MG63 (cell line): ENCODE data around the gene NRAP. TPM values are rescaled to one million over a fixed set of nuclear protein-coding genes. Genes with fewer than 3 reads are reported as not detected.

Source experiments
- DNase-seq: peaks from one replicate; pipeline ENCODE4 v3.0.0-alpha.2; 2020
- H3K27me3 ChIP-seq: fragments of 250-450 bp; sonication (Bioruptor Pico); 2 replicates; pipeline ENCODE4 v1.5.1; 2020; ENCODE audit warnings: mild to moderate bottlenecking, moderate library complexity
- H3K36me3 ChIP-seq: fragments of 250-450 bp; sonication (Bioruptor Pico); 2 replicates; pipeline ENCODE4 v1.5.1; 2020; ENCODE audit warnings: mild to moderate bottlenecking, moderate library complexity
- H3K4me3 ChIP-seq: fragments of 250-450 bp; sonication (Bioruptor Pico); 2 replicates; pipeline ENCODE4 v1.5.1; 2020; ENCODE audit warnings: mild to moderate bottlenecking, moderate library complexity
- H3K9me3 ChIP-seq: fragments of 250-450 bp; sonication (Bioruptor Pico); 2 replicates; pipeline ENCODE4 v1.5.1; 2020; ENCODE audit warnings: mild to moderate bottlenecking, moderate library complexity
- total RNA-seq: library from RNA; depleted of rRNA; stranded (reverse); fragments of >200 nt; shearing (Covaris generic); gene quantifications from 2 replicates; pipeline ENCODE4 v1.2.3, GENCODE V29; 2014; ENCODE audit warnings: low replicate concordance

NRAP gene
- total RNA-seq, 1 experiment from 2014 or later = not detected

DNA sequence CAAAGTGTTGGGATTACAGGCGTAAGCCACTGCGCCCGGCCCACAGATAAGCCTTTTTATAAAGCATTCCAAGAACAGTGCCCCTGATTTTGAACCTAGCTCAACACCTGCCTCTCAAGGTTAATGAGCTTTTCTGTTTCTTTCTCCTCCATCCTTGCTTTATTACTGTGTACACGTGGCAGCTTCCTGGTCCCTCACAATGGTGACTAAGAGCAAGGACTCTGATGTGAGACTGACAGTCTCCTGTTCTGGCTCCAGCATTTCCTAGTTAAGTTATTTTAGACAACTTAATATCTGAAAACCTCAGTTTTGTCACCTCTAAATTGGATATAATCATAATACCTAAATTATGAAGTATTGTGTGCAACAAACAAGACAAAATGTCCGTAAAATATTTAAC is 101.1 kb downstream of the NRAP start:
- H3K4me3 ChIP-seq = no peak overlapping the region
- no peaks in the 10 kb centered on the region for H3K27me3 ChIP-seq
- DNase-seq = no peak
- H3K9me3 ChIP-seq = no peaks in the 10 kb centered on the region
- H3K36me3 ChIP-seq = no peaks in the 10 kb centered on the region

DNA sequence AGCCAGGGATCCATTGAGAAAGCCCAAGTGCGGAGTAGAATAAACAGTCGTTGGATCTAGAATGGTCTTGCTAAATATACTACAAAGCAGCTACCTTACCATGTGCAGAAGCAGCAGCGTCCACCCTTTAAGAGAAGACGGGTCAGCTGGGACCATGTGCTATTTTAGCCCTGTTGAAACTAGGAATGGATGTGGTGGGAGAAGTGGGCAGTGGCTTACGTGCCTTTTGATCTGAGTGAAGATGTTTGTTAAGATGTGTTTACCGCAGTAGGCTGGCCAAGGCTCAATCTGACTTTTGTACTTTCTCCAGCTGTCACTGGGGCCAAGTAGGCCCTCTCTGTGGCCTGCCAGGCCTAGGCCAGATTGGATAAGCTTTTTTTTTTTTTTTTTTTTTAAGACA is 101.8 kb downstream of the NRAP start:
- no peaks in the 10 kb centered on the region for H3K36me3 ChIP-seq

DNA sequence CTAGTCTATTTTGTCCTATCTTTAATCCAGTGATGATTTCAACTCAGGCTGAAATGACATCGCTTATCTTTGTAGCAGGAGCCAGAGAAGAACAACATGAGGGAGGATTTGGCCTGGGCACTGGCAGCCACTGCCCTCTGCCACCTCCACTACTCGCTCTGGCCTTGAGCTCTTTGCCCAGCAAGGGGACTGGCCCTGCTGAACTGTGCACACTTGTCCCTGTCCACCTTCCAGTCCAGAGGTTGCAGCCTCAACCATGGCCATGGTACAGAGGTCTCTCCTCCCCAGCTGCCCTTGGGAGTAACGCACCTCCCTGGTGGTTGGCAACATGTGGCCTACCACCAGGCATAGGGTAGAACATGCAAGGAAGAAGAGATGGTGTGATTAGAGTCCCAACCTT is 102.6 kb downstream of the NRAP start:
- Histone ChIP-seq H3K36me3 (no peaks in the 10 kb centered on the region), H3K4me3 (no peak overlapping the region), H3K9me3 (no peaks in the 10 kb centered on the region), H3K27me3 (no peaks in the 10 kb centered on the region)
- no peak for DNase-seq

More for the DNA sequence above, 101.8 kb downstream of the NRAP start:
- H3K9me3 ChIP-seq = no peaks in the 10 kb centered on the region
- no peaks in the 10 kb centered on the region for H3K27me3 ChIP-seq
- DNase-seq = no peak
- H3K4me3 ChIP-seq = no peak overlapping the region

DNA sequence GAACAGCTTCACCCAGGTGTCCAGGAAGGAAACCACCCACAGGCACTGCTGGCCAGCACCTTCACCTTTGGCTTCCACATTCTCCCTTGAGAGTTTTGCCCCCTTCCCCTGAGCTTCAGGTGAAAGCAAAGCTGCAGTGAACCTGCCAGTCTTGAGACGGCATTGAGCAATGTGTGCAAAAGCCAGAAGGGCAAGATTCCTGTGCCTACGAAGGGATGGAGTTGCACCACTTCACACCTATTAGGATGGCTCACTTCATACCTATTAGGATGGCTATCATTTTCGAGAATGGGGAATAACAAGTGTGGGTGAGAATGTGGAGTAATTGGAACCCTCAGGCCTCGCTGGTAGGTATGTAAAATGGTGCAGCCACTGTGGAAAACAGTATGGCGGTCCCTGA is 103.8 kb downstream of the NRAP start:
- H3K9me3 ChIP-seq = no peaks in the 10 kb centered on the region
- no peaks in the 10 kb centered on the region for H3K27me3 ChIP-seq
- no peak overlapping the region for H3K4me3 ChIP-seq
- DNase-seq = no peak
- no peaks in the 10 kb centered on the region for H3K36me3 ChIP-seq

DNA sequence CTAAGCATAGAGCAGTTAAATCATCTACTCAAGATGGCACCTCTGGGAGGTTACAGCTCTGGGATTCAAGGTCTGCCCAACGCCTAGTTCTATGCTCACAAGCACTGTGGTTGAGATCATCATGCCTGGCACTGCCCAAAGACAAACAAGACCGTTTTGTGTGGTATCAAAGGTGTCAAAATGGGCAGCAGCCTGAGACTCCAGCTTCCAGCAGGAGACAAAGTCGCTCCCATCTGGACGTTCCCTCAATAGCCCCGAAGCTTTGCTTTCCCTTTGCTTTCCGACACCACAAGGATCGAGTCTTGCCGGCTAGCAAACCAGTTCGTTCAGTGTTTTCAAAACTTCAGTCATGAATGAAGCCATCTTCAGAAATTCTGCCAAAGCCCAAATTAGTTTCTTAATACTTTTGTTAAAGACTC is 105.9 kb downstream of the NRAP start:
- Histone ChIP-seq H3K4me3 (no peak overlapping the region), H3K27me3 (no peaks in the 10 kb centered on the region), H3K9me3 (no peaks in the 10 kb centered on the region), H3K36me3 (no peaks in the 10 kb centered on the region)
- no peak for DNase-seq

DNA sequence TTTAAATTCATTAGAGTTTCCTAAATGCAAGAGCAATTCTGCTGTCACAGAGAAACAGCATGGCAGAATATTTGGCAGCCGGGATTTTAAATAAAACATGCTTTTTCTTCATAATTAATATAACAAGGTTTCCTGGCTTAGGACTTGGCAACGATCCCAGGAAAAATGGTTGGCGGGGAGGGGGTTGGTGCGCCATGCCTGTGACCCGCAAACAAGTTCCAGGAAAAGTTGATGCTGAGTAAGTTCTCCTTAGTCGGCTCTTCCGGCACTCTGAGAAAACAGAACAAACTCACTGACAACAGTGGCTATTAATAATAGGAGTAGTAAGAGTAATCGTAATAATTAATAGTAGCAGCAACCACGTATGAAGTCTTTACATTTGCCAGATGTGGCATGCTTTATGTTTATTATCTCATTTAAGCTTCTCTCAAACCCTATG is 106.4 kb downstream of the NRAP start:
- H3K27me3 ChIP-seq = no peaks in the 10 kb centered on the region
- no peaks in the 10 kb centered on the region for H3K36me3 ChIP-seq
- H3K9me3 ChIP-seq = no peaks in the 10 kb centered on the region
- DNase-seq = no peak
- no peak overlapping the region for H3K4me3 ChIP-seq

DNA sequence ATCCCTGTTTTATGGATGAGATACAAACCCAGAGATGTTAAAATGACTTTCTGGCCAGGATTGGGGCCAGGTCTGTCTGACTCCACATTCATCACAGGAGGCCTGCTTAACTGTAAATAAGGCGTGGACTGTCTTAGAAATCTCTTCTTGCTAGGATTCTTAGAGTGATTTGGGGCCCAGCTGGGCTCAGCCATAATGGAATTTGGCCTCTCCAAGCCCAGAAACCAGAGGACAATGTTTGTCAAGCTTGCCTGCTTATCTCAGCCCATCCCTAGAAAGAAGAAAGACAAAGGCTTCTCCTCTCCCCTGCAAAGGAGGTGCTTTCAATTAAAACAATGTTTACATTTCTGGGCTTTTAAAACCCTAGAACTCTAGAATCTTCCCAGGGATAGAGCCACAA is 108.1 kb downstream of the NRAP start:
- no peak for DNase-seq
- no peaks in the 10 kb centered on the region for H3K27me3 ChIP-seq
- H3K9me3 ChIP-seq = no peaks in the 10 kb centered on the region
- H3K4me3 ChIP-seq = no peak overlapping the region
- no peaks in the 10 kb centered on the region for H3K36me3 ChIP-seq

DNA sequence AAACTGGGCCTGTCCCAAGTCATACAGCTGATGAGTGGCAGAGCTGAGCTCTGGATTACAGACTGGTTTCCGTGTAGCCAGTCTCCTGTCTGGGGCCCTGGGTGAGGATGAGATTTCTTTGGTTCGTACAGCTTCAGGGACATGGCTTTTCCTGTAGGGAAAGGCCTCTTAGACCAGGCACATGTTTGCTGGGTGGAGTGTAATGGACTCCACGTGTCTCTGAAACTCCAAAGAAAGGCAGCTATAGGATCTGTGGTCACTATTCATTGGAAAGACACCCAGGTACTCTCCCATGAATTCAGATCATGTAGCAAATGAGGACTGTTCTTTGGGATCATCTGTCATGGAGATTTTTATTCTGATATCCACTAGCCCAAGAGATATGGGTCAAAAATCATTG is 108.6 kb downstream of the NRAP start:
- no peak overlapping the region for H3K4me3 ChIP-seq
- no peak for DNase-seq
- H3K27me3 ChIP-seq = no peaks in the 10 kb centered on the region
- no peaks in the 10 kb centered on the region for H3K9me3 ChIP-seq
- no peaks in the 10 kb centered on the region for H3K36me3 ChIP-seq

DNA sequence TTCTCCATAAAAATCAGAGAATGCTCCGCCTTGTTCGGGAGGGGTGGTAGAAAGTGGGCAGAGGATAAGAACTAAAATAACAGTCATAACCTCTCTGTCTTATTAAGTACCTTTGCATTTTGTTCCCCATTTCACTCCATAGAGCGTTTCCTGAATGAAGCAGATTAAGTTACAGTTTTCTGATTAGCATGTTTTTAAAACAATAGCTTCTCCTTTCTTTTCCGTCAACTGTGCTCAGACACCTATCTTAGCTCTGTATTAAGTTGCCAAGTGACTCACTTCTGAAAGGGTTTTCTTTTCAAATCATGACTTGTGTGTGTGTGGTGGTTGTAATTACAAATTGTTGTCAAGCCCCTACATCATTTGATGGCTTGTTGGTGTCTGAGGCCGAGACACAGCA is 109.6 kb downstream of the NRAP start:
- no peaks in the 10 kb centered on the region for H3K36me3 ChIP-seq
- no peak overlapping the region for H3K4me3 ChIP-seq
- DNase-seq = no peak
- no peaks in the 10 kb centered on the region for H3K9me3 ChIP-seq
- no peaks in the 10 kb centered on the region for H3K27me3 ChIP-seq

DNA sequence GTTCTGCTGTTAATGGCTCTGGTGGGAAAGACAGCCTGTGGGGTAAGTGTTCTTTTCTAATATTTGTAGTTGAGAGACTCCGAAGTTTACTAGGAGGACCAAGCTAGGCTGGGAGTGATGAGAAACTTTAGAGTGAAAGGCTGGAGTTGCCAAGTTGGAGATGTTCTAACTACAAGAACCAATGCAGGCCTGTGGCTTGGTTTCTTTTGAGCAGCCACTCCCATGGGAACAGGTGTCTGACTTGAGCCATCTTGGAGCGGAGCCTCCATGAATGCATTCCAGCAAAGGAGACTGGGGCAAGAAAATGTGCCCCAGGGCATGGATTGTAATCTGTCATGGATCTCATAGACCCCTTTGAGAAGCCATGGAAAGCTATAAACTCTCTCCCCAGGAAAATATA is 110.7 kb downstream of the NRAP start:
- Histone ChIP-seq H3K27me3 (no peaks in the 10 kb centered on the region), H3K36me3 (no peaks in the 10 kb centered on the region), H3K4me3 (no peak overlapping the region), H3K9me3 (no peaks in the 10 kb centered on the region)
- DNase-seq = no peak

DNA sequence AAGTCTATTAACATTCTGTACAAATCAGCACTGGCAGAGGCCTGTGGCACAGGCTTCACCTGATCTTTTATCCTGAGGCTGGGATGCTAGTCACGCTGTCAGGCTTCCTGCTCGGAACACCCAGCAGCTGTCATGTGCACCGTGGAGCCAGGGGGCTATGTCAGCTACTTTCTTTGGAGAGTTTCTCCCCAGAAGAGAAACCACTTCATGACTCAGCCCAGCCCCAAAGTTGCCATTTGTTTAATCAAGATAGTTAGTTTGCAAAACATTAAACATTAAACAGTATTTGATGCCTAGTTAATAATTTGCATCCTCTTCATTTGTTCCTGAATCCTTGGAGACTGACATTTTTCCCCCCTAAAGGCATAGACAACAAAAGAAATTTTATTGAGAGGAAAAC is 111.1 kb downstream of the NRAP start, which contains the start of gene HABP2:
TSS of gene HABP2 (plus strand) at position 353 of the 400 bp plus-strand sequence. CDS start 69 bp downstream, outside the sequence.
- H3K9me3 ChIP-seq = no peaks in the 10 kb centered on the region

DNA sequence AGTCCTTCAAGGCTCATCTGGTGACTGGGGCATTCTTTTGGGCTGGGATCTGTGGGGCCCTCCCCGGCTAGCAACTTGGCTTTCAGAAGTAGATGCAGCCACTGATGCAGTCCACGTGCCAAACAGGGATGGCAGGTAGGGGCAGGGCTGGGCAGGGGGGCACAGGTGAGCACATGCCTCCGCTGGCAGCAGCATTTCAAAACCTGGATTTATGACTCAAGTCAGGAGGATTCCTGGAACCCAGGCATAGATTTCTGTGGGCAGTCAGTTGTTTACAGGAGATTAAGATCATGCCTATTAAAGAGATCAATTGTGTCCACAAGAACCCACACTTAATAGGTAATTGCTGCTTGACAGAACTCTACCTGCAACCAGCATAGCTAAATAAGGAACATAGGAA is 111.8 kb downstream of the NRAP start:
- H3K27me3 ChIP-seq = no peaks in the 10 kb centered on the region
- H3K36me3 ChIP-seq = no peaks in the 10 kb centered on the region
- no peak overlapping the region for H3K4me3 ChIP-seq
- no peak for DNase-seq
- H3K9me3 ChIP-seq = no peaks in the 10 kb centered on the region

More for the DNA sequence above, 111.1 kb downstream of the NRAP start, which contains the start of gene HABP2:
- no peaks in the 10 kb centered on the region for H3K27me3 ChIP-seq
- no peak within 1 kb of the TSS for H3K4me3 ChIP-seq
- DNase-seq = no peak
- no peaks in the 10 kb centered on the region for H3K36me3 ChIP-seq

DNA sequence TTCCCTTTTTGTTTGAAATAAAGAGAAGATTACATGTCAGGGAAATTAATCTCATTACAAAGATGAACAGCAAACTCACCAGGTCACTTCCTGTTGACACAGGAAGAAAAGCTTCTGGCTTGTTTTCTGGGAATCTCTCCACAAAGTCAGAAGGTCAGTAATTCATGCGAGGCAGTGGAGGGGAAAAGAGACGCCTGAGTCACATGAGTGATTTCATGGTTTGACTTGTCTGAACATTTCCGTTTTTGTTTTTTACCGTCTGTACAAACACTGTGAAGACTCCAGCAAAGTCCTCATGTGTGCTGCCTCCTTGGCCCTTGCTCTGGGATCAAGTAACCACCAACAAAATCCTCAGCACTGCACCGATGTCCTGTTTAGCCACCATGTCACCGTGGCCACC is 113.5 kb downstream of the NRAP start:
- Histone ChIP-seq H3K9me3 (no peaks in the 10 kb centered on the region), H3K4me3 (no peak overlapping the region), H3K36me3 (no peaks in the 10 kb centered on the region), H3K27me3 (no peaks in the 10 kb centered on the region)
- DNase-seq = no peak

DNA sequence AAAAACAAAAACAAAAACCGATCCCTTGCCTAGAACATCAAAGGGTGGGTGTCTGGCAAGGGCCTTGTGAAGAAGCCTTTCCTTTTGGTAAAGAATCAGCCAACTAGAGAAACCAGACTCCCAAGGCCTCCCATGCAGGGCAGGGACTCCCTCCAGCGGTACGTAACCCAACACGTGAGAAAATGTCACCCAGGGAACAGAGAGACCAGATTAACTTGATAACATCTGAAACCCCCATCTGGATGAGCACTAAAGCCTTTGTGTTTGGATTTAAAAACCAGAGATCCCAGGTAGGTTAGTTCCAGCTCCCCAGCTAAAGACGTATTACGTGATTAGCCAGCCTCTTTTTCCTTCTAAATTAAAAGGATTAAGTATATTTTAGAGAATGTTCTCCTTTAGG is 114.0 kb downstream of the NRAP start:
- no peaks in the 10 kb centered on the region for H3K36me3 ChIP-seq
- no peaks in the 10 kb centered on the region for H3K9me3 ChIP-seq
- DNase-seq = no peak
- no peak overlapping the region for H3K4me3 ChIP-seq
- no peaks in the 10 kb centered on the region for H3K27me3 ChIP-seq

DNA sequence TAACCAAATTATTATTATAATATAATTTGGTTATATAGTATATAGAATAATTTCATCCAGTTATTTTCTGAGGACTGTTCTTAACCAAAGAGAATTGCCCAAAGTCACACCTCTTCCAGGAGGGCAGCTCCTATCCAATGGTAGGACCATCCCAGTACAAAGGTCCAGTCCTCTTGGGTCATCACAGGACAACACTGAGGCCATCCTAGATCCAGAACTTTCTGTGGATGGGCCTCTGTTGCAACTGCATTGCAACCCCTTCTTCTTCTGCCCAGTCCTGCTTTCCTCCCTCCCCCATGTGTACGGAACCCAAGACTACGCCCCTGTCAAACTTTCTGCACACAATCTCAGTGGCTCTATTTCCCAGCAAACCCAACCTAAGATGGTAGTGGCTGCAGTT is 116.4 kb downstream of the NRAP start:
- DNase-seq = no peak
- no peaks in the 10 kb centered on the region for H3K9me3 ChIP-seq
- H3K27me3 ChIP-seq = no peaks in the 10 kb centered on the region
- H3K36me3 ChIP-seq = no peaks in the 10 kb centered on the region
- no peak overlapping the region for H3K4me3 ChIP-seq

DNA sequence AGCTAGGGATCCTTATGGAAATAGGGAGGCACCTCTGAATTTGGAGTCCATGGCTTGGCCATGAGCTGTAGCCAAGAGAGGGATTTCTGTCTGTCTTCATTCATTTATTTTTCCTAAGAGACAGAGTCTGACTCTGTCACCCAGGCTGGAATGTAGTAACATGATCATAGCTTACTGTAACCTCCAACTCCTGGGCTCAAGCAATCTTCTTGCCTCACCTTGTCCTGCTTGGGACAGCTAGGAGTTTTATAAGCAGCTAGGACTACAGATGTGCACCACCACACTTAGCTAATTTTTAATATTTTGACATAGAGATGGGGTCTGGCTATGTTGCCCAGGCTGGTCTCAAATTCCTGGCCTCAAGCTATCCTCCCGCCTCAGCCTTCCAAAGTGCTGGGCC is 119.4 kb downstream of the NRAP start:
- Histone ChIP-seq H3K36me3 (no peaks in the 10 kb centered on the region), H3K27me3 (no peaks in the 10 kb centered on the region), H3K9me3 (no peaks in the 10 kb centered on the region), H3K4me3 (no peak overlapping the region)
- DNase-seq = no peak

DNA sequence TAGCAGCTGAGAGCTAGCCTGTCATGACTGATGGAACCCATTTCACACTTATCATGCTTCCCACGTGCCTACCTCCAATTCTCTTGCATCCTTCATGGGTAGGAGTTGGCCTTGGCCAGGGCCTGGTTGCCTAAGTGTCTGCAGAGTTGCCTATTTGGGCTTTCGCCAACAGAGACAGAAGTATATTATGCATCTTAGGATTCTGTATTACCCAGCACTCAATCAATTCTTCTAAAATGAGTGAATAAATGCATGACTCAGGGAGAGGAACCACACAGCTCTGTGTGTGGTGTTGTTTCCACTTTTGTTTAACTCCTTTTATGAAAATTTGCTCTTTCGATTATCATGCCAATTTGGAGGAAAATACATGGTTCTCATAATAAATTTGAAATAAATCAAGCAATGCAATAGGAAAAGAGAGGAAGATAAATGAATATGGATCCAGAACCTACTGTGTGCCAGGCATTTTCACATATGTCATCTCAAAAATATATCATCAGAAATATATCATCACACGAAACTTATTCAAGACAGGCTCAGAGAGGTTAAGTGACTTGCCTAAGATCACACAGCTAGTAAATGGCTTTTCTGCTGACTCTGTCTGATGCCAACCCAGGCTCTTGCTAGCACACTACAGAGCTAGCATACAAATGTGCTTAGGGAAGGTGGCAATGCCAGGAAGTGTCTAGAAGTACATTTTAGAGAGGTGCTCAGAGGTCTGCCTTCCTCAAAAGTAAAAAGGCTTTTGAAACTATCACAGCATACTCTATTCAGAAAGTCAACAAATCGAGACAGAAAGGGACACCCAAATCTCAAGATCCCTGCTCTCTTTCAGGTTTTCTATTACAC is 120.5 kb downstream of the NRAP start:
- Histone ChIP-seq H3K27me3 (no peaks in the 10 kb centered on the region), H3K9me3 (no peaks in the 10 kb centered on the region), H3K36me3 (no peaks in the 10 kb centered on the region), H3K4me3 (no peak overlapping the region)
- DNase-seq = no peak

DNA sequence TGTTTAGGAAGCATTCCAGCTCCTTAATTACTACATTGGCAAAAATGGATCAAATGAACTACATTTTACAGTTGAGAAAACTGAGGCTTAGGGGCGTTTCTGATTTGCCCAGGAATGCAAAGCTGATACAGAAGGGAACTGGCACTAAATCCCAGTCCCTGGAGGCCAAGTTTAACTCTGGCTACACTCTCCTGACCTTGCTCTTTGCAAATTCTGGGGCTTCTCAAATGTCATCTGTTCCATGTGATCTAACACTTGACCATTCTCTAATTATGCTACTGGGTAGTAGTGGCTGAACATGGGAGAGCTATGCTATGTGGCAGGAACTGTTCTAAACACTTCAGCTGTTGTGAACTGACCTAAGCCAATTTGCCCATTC is 122.3 kb downstream of the NRAP start:
- Histone ChIP-seq H3K36me3 (no peaks in the 10 kb centered on the region), H3K9me3 (no peaks in the 10 kb centered on the region), H3K4me3 (no peak overlapping the region), H3K27me3 (no peaks in the 10 kb centered on the region)
- DNase-seq = no peak
